ENCODE measurements around the gene TMCC3.

The TMCC3 gene

DNA sequence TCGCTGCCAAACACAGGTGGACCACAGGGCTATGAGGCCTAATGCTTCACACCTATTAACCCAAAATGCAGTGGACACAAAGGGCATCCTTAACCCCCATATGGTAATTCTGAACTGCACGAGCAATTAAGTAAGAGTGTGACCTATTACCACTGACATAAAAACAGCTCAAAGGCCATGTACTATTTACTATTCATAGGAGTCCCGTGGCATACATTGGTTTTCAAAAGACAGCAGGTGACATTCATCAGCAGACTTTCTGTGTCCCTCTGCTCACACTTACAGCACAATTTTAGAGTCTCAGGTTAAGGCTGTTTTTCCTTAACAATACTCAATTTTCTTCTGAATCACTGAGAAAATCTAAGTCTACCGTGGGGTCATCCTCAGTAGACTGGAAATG is 23.1 kb upstream of the TMCC3 start:
- Histone ChIP-seq H3K4me2 (ENCODE audit: low read depth, low read length) (no peak overlapping the region), H3K4me1 (ENCODE audit: low read length) (peaks cover 5% of the 10 kb centered on the region; the same call in 1 of the 2 replicates), H3K79me2 (ENCODE audit: low read length) (no peaks in the 10 kb centered on the region), H3F3A (ENCODE audit: insufficient read depth, low read length) (peaks cover 4% of the 10 kb centered on the region; the same call in 1 of the 2 replicates), H3K4me3 (ENCODE audit: low read length) (no peak overlapping the region), H3K9ac (ENCODE audit: low read length) (no peak overlapping the region), H3K27me3 (replicated peaks; ENCODE audit: insufficient read depth, low read length) (no peaks in the 10 kb centered on the region), H3K9me3 (replicated peaks; ENCODE audit: insufficient read depth, low read length) (no peaks in the 10 kb centered on the region), H4K20me1 (ENCODE audit: insufficient read depth, low read length) (no peaks in the 10 kb centered on the region), H2AFZ (ENCODE audit: low read length) (no peak overlapping the region), H3K27ac (ENCODE audit: low read length) (no peak overlapping the region), H3K9me2 (replicated peaks; ENCODE audit: insufficient read depth, low read length) (no peaks in the 10 kb centered on the region), H3K36me3 (replicated peaks; ENCODE audit: insufficient read depth, low read length) (no peaks in the 10 kb centered on the region)
- no peak for DNase-seq
- TF ChIP-seq EZH2 (optimal IDR thresholded peaks at IDR 0.05; ENCODE audit: low read depth, low read length) (no peak), EZH2phosphoT487 (IDR thresholded peaks at IDR 0.05; ENCODE audit: low read length) (no peak)
- TF ChIP-seq, protein P1, sequence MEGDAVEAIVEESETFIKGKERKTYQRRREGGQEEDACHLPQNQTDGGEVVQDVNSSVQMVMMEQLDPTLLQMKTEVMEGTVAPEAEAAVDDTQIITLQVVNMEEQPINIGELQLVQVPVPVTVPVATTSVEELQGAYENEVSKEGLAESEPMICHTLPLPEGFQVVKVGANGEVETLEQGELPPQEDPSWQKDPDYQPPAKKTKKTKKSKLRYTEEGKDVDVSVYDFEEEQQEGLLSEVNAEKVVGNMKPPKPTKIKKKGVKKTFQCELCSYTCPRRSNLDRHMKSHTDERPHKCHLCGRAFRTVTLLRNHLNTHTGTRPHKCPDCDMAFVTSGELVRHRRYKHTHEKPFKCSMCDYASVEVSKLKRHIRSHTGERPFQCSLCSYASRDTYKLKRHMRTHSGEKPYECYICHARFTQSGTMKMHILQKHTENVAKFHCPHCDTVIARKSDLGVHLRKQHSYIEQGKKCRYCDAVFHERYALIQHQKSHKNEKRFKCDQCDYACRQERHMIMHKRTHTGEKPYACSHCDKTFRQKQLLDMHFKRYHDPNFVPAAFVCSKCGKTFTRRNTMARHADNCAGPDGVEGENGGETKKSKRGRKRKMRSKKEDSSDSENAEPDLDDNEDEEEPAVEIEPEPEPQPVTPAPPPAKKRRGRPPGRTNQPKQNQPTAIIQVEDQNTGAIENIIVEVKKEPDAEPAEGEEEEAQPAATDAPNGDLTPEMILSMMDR (IDR thresholded peaks at IDR 0.05; ENCODE audit: low read length) = no peak

- no peaks in the 10 kb centered on the region for H3F3A ChIP-seq (ENCODE audit: insufficient read depth, low read length)
- no peaks in the 10 kb centered on the region for H3K4me1 ChIP-seq (ENCODE audit: low read length)
- H3K4me3 ChIP-seq (ENCODE audit: low read length) = no peak overlapping the region
- no peak overlapping the region for H2AFZ ChIP-seq (ENCODE audit: low read length)
- no peak for TF ChIP-seq EZH2 (optimal IDR thresholded peaks at IDR 0.05; ENCODE audit: low read depth, low read length)
- TF ChIP-seq, protein P1 (IDR thresholded peaks at IDR 0.05; ENCODE audit: low read length) = no peak
- TF ChIP-seq EZH2phosphoT487 (IDR thresholded peaks at IDR 0.05; ENCODE audit: low read length) = no peak
- H3K36me3 ChIP-seq (replicated peaks; ENCODE audit: insufficient read depth, low read length) = no peaks in the 10 kb centered on the region
- no peaks in the 10 kb centered on the region for H3K79me2 ChIP-seq (ENCODE audit: low read length)
- no peak overlapping the region for H3K4me2 ChIP-seq (ENCODE audit: low read depth, low read length)
- H3K27ac ChIP-seq (ENCODE audit: low read length) = no peak overlapping the region
- no peaks in the 10 kb centered on the region for H4K20me1 ChIP-seq (ENCODE audit: insufficient read depth, low read length)
- no peak overlapping the region for H3K9ac ChIP-seq (ENCODE audit: low read length)
- no peaks in the 10 kb centered on the region for H3K9me2 ChIP-seq (replicated peaks; ENCODE audit: insufficient read depth, low read length)
- H3K9me3 ChIP-seq (replicated peaks; ENCODE audit: insufficient read depth, low read length) = no peaks in the 10 kb centered on the region
- no peak for DNase-seq
- no peaks in the 10 kb centered on the region for H3K27me3 ChIP-seq (replicated peaks; ENCODE audit: insufficient read depth, low read length)
Measured at GRCh38 chr12:94671917-94672316, 21.6 kb upstream of the TMCC3 start.

DNA sequence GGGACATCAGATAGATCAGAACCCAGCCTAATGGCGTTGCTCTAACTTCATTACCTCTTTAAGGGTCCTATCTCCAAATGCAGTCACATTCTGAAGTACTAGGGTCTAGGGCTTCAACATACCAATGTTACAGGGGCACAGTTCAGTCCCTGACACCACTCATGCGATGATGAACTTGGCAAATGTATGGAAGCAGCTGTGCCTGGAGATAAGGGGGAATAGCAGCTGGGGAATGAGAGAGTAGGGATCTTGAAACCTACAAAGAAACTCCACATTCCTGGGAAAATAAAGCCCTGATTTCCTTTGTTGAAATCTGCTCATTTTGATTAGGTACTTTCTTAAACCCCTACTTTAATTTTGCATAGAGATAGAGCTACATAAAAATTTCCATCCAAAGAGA is 20.5 kb upstream of the TMCC3 start:
- Histone ChIP-seq H4K20me1 (ENCODE audit: insufficient read depth, low read length) (no peaks in the 10 kb centered on the region), H3K9me2 (replicated peaks; ENCODE audit: insufficient read depth, low read length) (no peaks in the 10 kb centered on the region), H3K4me1 (ENCODE audit: low read length) (no peaks in the 10 kb centered on the region), H3K27me3 (replicated peaks; ENCODE audit: insufficient read depth, low read length) (no peaks in the 10 kb centered on the region), H3K9ac (ENCODE audit: low read length) (no peak overlapping the region), H3K4me3 (ENCODE audit: low read length) (no peak overlapping the region), H3K4me2 (ENCODE audit: low read depth, low read length) (no peak overlapping the region), H3K36me3 (replicated peaks; ENCODE audit: insufficient read depth, low read length) (no peaks in the 10 kb centered on the region), H3K79me2 (ENCODE audit: low read length) (no peaks in the 10 kb centered on the region), H3K9me3 (replicated peaks; ENCODE audit: insufficient read depth, low read length) (no peaks in the 10 kb centered on the region), H3F3A (ENCODE audit: insufficient read depth, low read length) (no peaks in the 10 kb centered on the region), H2AFZ (ENCODE audit: low read length) (no peak overlapping the region), H3K27ac (ENCODE audit: low read length) (no peak overlapping the region)
- no peak for TF ChIP-seq EZH2 (optimal IDR thresholded peaks at IDR 0.05; ENCODE audit: low read depth, low read length)
- TF ChIP-seq, protein P1 (IDR thresholded peaks at IDR 0.05; ENCODE audit: low read length) = no peak
- no peak for TF ChIP-seq EZH2phosphoT487 (IDR thresholded peaks at IDR 0.05; ENCODE audit: low read length)
- no peak for DNase-seq

Data from MM.1S (cell line).